DMS114 treated with DMSO at 0.1 percent for 48 hours (cell line): ENCODE data around the gene LRRC14B.
"Not testable (repeated sequence)": the region's sequence is repeated elsewhere in the genome, so short reads cannot be mapped to it uniquely, and the experiment has no call there.

ENCODE experiments used
- DNase-seq: peaks from one replicate; lab custom pipeline; 2025; ENCODE audit not compliant: unreplicated experiment; lab: John Stamatoyannopoulos, UW

Gene LRRC14B

DNA sequence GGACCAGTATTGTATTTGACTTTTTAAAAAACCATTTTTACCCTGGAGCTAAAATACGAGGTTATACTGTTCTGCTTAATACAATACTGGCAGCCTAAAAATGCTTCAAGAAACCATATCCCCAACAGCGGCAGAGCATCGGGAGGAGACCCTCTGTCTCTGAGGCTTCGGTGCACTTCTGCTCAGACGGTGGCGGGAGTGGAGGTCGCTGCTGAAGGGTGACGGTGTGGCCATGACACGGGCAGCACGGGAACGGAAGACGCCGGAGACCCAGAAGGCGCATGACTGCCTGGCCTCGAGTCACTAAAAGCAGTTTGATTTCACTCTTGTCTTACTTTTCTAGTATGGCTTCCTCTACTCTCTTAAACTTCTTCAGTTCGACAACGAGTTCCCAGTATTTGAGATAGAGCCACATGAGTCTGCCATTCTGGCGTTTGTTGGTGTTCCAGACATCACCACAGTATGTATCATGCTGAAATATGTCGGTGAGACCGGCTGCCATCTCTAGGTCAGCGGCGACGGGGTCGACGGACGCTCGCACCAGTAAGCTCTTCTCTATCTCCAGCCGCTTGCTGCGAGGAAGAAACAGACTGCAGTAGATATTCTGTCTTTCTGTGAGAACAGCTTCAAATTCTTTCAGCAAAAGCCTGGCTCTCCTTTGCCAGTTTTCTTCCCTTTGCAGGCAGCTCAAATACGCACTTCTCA, 13.8 kb downstream of the LRRC14B start:
- DNase-seq, result no peak

DNA sequence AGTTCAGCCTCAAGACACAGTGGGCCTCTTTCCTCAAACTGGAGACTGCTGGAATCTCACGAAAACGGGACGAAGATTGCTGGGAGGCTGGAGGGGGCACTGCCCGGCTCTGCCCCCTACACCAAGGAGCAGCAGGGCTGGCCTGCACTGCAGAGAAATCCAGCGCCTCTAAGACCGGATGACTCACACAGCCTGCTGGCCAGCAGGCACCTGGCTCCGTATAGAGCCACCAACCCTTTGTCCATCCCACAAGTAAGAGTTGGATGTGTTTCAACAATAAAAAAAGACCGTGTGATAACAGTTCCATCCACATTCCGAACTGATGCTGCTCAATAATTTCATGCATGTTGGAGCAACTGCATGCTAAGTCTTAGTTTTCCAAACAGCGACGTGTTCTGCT, 15.1 kb downstream of the LRRC14B start:
- no peak for DNase-seq

GRCh38 chr5:206927-207536, 15.7 kb downstream of the LRRC14B start:
- DNase-seq, result no peak

DNA sequence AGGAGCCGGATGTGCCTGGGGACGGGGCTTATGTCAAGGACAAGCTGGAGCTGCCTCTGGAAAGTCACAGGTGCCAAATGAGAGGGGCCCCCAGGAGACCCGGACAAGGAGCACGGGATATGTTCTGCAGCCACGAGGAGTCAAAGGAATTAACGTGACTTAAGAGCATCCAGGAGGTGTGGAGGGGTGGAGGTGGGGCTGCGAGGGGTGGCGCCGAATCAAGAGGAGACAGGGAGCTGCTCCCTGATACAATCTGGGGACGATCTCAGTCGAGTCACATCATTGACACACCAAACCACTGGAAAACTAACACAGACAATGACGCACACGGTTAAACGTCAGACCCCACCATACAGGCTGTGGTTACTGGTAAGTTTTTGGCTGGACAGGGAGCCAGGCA, 16.3 kb downstream of the LRRC14B start:
- DNase-seq, result no peak

GRCh38 chr5:208449-209114, 17.3 kb downstream of the LRRC14B start:
- no peak for DNase-seq

DNA sequence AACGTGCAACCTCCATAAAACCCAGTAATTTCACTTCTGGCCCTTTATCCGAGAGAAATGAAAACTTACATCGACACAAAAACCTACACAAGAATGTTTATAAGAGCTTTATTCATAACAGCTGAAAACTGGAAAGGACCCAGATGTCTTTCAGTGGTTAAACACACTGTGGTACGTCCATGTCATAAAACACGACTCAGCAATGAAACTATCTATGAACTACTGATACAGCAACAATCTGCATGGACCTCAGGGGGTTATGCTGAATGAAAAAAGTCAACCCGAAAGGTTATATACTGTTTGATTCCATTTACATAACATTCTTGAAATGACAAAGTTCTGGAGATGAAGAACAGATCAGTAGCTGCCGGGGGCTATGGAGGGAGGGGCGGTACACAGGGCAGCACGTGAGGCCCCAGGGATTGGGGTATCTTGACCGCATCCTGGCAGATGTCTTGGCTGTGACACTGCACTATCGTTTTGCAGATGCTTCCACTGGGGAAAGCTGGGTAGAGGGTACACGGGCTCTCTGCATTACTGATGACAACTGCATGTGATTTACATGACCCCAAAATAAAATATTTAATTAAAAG, 22.6 kb downstream of the LRRC14B start:
- no peak for DNase-seq

DNA sequence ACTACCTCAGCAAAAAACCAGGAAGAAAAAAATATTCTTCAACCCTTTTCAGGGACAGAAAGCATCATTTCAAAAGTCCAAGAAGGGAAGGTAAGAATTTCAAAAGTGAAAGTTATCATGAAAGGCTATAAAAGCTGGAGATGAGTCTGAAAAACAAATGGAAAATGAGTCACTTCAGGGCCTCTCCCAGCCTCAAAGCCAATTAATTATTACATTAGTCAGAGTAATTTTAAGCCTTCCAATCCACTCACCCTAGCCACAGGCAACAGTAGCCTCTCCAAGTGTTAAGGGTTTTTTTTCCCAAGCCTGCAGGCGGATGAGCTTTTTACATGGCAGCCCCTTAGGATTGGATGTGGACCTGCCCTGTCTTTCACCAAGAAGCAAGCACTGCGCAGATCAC, 24.0 kb downstream of the LRRC14B start:
- not testable (repeated sequence) for DNase-seq

DNA sequence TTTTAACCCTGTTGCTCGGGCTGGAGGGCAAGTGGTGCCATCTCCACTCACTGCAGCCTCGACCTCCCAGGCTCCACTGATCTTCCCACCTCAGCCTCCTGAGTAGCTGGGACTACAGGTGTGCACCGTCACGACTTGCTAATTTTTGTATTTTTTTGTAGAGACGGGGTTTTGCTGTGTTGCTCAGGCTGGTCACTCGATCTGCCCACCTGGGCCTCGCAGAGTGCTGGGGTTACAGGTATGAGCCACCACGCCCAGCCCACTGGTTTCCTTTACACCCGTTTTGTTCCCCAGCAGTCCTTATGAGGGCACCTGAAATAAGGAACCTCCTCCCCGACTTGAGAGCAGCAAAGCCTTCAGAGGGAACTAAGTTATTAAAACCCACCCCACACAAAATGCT, 24.8 kb downstream of the LRRC14B start:
- not testable (repeated sequence) for DNase-seq

DNA sequence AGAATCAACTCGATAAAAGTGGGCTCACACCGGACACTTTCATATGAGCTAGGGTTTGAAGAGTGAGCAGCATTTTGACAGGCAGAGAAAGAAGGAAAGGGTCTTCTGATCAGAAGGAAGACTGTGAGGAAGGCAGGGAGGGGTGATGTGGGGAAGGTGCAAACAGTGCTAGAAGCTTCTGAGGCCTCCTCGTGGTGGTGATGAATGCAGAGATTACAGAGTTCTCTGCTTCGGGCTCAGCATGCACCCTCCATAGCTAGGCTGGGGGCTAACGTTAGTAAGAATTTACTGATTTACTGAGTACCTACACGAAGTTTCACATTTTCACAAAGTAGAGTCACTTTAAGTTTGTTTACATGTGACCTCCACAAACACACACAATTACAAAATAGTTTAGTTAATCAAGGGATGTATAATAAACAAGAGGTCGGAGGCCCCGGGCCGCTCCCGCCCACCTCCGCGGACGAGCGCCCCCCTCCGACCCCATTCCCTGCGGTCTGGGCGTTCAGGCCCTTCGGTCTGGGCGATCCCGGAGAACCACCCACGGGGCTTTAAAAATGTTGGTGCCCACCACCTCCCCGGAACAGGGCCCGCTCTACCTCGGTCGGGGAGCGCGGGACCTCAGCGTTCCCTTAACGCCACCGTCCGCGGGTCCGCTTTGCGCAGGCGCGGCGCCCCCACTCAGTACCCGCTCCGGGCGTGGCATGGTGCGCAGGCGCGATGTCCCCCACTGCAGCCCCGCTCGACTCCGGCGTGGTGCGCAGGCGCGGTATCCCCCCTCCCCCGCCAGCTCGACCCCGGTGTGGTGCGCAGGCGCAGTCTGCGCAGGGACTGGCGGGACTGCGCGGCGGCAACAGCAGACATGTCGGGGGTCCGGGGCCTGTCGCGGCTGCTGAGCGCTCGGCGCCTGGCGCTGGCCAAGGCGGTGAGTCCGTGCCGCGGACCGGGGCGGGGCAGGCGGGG, 26.5 kb downstream of the LRRC14B start, which contains the start of the genes CCDC127 and SDHA:
TSS of gene CCDC127 (minus strand) at position 660 of the 963 bp plus-strand sequence. CDS start 1,304 bp downstream, outside the sequence.
TSS of gene SDHA (plus strand) at position 827 of the 963 bp plus-strand sequence. CDS start at position 863, 36 bp downstream.
- DNase-seq, result peak; percentile 82

DNA sequence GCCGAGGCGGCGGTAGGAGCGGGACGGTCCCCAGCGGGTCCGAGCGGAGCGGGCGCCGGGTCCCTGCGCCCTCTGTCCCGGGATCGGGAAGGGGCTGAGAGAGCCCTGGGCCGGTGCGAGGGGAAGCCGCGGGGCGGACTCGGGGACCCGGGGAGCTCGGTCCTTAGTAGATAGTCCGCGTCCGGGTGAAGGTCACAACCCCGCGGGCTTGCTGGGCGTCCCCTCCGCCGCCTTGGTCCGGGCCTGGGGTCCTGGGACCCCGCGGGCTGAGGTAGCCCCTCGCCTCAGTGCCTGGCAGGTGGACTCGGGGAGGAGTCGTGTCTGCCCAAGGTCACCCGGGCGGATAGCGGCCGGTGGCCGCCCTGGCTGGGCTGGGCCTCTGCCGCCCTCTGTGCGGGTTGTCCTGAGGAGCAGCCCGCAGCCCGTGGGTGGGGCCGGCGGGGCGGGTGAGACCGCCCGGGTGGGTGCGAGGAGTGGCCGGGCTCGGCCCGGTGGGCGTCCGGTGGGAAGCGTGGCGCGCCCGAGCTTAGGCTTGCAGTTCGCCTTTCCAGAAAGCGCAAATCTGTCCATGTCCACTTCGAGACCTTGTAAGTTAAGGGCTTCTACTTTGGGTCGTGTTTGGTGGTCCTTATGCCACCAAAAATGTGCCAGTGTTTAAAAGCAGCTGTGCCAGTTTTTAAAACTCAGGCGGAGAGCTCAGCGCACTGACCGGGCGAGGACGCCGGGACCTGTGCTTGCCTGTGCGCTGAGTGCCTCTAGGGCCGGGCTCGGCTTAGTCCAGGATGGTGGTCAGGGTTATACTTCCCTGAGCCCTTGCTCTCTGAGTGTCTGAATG, 27.4 kb downstream of the LRRC14B start:
- no peak for DNase-seq

DNA sequence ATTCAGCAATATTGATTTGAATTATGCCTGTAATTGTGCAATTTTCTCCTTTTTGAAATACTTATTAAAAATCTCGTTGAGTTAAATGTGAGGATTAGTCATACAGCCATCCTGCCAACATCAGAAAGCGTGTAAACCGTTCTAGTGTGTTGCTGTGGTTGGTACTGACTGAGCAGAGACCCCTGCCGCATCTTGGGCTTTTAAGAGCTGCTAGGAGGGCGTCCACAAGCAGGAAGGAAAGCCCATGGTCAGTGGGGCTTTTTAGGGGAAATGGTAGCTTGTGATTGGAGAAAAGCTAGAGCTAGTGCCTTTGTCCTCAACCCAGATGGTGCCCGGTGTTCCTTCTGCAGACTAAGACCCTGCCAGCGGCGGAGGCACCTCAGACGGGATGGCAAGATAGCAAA, 28.2 kb downstream of the LRRC14B start:
- no peak for DNase-seq

GRCh38 chr5:219991-220390, 28.7 kb downstream of the LRRC14B start:
- no peak for DNase-seq

GRCh38 chr5:222951-223715, 31.8 kb downstream of the LRRC14B start:
- DNase-seq, result not testable (repeated sequence)

- no peak for DNase-seq
Observed at GRCh38 chr5:223791-224190, 32.5 kb downstream of the LRRC14B start.

- DNase-seq, result no peak
Observed at GRCh38 chr5:225334-225733, 34.0 kb downstream of the LRRC14B start.

GRCh38 chr5:227375-227774, 36.1 kb downstream of the LRRC14B start:
- DNase-seq, result not testable (repeated sequence)

DNA sequence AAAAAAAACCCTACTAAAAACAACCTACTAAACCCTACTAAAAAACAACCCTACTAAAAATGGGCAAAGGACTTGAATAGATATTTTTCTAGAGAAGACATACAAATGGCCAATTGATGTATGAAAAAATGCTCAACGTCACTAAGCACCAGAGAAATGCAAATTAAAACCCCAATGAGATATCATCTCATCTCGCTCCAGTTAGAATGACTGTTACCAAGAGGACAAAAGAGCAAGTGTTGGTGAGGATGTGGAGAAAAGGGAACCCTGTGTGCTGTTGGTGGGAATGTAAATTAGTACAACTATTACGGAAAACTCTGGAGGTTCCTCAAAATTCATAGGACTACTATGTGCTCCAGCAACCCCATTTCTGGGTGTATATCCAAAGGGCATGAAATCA, 37.6 kb downstream of the LRRC14B start:
- no peak for DNase-seq

- no peak for DNase-seq
Observed at GRCh38 chr5:230711-231110, 39.4 kb downstream of the LRRC14B start.

- no peak for DNase-seq
Observed at GRCh38 chr5:231661-232060, 40.4 kb downstream of the LRRC14B start.
